ENCODE results near the gene SYT5.
A peak's percentile ranks its signal among the peaks of the same experiment; 100 is the strongest.
"Not testable (repeated sequence)": the region's sequence is repeated elsewhere in the genome, so short reads cannot be mapped to it uniquely, and the experiment has no call there.

Gene SYT5

GRCh38 chr19:55179606-55180484 is at the start of gene SYT5:
Gene SYT5, minus strand, starts transcription at chr19:55180289. Its CDS starts 1,248 bp downstream, at chr19:55179041.
- peak; percentile 45 for DNase-seq

- no peak for DNase-seq
Observed at GRCh38 chr19:55229789-55230182, 49.7 kb upstream of the SYT5 start.

GRCh38 chr19:55229145-55229788 is 49.2 kb upstream of the SYT5 start:
- no peak for DNase-seq

DNA sequence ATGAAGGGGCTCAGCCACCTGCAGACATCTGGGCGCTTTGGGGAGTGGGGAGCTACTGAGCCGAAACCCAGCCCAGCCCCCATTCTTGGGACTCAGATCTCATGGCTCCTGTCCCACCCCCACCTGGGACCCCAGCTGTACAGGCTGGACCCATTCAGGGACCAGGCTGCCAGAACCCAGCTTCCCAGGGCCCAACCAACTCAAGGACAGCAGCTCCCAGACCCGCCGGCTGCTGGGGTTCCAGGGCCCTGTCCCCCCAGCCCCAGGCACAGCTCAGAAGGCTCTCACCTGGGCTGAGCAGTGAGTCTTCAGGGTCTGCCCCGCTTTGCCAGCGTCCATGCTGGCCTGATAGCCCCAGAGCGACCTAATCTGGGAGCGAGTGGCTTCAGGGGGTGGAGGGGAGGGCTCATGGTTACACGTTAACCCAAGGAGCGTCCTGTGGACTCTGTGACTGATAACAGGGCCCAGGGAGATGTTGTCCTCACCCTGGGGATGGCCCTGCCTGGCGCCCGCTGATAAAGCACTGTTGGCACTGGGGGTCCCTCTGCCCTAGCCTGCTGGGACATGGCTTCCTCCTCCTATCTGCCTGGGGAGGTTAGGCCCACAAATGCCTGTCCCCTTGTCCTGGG is 48.4 kb upstream of the SYT5 start, which contains the start of gene TMEM86B:
Gene TMEM86B (minus strand): TSS at position 361 of the 629 bp plus-strand sequence. CDS start 22 bp downstream, at position 339.
- no peak for DNase-seq

DNA sequence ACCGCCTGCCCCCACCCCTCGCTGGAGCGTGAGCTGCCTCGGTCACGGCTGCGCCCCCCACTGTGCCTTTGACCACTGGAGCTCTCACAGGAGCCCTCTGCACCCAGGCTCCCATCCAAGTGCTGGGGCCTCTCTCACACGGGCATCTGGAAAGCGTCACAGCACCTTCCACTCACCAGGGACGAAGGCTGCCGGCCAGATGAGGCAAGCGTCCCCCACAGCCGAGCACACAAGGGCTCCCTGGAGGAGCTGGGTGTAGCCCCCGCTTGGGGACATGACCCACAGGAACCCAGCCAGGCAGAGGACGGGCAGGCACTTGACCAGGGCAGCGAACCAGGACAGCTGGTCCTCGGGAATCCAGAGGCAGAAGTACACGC is 47.9 kb upstream of the SYT5 start:
- no peak for DNase-seq

DNA sequence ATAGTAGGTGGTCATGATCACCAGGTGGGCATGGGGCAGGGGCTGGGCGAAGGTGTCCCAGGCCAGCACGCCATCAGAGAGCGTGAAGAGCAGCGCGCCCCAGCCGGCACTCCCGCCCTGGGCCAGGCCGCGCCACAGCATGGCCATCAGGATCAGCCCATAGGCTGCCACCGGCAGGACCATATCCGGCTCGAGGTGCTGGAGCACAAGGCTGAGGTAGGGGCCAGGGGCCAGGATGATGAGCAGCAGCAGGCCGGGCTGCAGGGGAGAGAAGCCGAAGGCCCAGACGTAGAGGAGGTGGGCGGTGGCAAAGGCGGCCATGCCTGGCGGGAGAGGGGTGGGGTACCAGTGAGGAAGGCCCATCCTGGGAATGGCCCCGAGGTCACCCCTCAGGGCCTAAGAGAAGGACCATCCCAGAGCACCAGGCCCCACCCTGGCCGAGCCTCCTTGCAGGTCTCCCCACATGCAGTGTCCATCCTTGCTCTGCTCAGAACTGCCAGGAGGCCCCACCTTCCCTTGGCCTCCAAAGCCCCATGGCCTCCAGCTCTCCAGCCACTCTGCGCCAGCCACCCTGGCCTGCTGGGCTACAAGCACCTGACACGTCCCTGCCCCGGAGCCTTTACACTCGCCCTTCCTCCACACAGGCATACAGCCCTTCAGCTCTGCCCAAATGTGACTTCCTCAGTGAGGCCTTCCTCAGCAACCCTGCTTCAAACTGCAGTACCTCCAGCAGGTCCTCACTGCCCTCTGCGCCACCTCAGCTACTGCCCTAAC is 47.3 kb upstream of the SYT5 start:
- DNase-seq = no peak

- DNase-seq = no peak
Observed at GRCh38 chr19:55226788-55227187, 46.7 kb upstream of the SYT5 start.

GRCh38 chr19:55226273-55226672 is 46.2 kb upstream of the SYT5 start:
- no peak for DNase-seq

GRCh38 chr19:55225415-55225958 is 45.4 kb upstream of the SYT5 start:
- no peak for DNase-seq

DNA sequence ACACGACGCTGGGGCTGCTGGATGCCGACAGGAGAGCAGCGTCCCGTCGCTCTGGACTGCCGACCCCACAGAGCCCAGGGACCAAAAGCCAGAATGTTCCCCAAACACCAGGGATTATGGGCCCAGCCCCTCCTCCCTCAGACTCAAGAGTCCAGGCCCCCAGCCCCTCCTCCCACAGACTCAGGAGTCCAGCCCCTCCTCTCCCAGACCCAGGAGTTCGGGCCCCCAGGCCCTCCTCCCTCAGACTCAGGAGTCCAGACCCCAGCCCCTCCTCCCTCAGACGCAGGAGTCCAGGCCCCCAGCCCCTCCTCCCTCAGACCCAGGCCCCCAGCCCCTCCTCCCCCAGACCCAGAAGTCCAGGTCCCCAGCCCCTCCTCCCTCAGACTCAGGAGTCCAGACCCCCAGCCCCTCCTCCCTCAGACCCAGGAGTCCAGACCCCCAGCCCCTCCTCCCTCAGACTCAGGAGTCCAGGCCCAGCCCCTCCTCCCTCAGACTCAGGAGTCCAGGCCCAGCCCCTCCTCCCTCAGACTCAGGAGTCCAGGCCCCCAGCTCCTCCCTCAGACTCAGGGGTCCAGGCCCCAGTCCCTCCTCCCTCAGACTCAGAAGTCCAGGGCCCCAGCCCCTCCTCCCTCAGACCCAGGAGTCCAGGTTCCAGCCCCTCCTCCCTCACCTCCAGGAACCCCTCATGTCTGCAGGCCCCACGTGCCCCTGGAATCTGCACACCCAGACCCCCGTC is 44.8 kb upstream of the SYT5 start:
- not testable (repeated sequence) for DNase-seq

- no peak for DNase-seq
Observed at GRCh38 chr19:55224038-55224665, 44.1 kb upstream of the SYT5 start.

GRCh38 chr19:55223291-55224037 is 43.4 kb upstream of the SYT5 start:
- DNase-seq = no peak

GRCh38 chr19:55220525-55220924 is 40.4 kb upstream of the SYT5 start:
- DNase-seq = no peak

- peak; percentile 65 for DNase-seq
Observed at GRCh38 chr19:55216461-55217198, 36.5 kb upstream of the SYT5 start.

- no peak for DNase-seq
Observed at GRCh38 chr19:55213547-55213946, 33.5 kb upstream of the SYT5 start.

DNA sequence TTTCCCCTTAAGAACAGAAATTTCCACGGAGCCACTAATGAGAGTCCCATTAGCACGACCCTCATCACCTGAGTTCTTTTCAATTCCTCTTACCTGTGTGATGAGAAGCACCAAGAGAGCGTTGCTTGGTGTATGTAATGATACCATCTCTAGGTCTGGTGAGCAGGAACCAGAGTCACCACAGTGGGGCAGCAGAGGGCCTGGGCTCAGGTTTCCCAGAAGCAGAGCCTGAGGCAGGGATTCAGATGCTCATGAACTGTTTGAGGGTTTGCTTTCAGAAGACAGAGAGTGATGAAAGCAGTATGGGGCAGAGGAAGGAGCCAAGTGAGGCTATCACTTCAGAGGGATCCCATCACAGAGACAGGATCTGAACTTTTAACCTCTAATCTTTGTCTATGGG is 32.4 kb upstream of the SYT5 start:
- DNase-seq = peak; percentile 32

- DNase-seq = no peak
Observed at GRCh38 chr19:55209693-55210472, 29.8 kb upstream of the SYT5 start.

GRCh38 chr19:55208880-55209692 is 29.0 kb upstream of the SYT5 start, which contains the start of gene PTPRH:
Gene PTPRH, minus strand, starts transcription at chr19:55209501. Its CDS starts 68 bp downstream, at chr19:55209433.
- DNase-seq = no peak
